ENCODE results near the gene NUBPL. TPM values are rescaled to one million over a fixed set of nuclear protein-coding genes. Genes with fewer than 3 reads are reported as not detected.

NUBPL gene
- total RNA-seq, 2 experiments from 2014 or later = 9.0 to 17.5 TPM

GRCh38 chr14:31752867-31753661 is 191.9 kb downstream of the NUBPL start:
- Histone ChIP-seq H3K9me3 (ENCODE audit: low read length) (peaks cover 9% of the 10 kb centered on the region; the same call in 1 of the 2 replicates), H3K9me2 (ENCODE audit: insufficient read depth, low read length) (no peaks in the 10 kb centered on the region), H3K27ac (ENCODE audit: low read depth, low read length, poor library complexity, severe bottlenecking) (no peak overlapping the region), H3K36me3 (ENCODE audit: insufficient read depth, low read length) (no peaks in the 10 kb centered on the region), H3K4me1 (ENCODE audit: insufficient read depth, low read length, poor library complexity, severe bottlenecking) (no peaks in the 10 kb centered on the region), H4K20me1 (ENCODE audit: insufficient read depth, low read length) (no peaks in the 10 kb centered on the region), H2AFZ (ENCODE audit: low read length) (no peak overlapping the region), H3K79me2 (ENCODE audit: insufficient read depth, low read depth, low read length) (no peaks in the 10 kb centered on the region), H3K4me2 (ENCODE audit: low read length) (no peak overlapping the region), H3K4me3 (ENCODE audit: low read depth, low read length, poor library complexity, severe bottlenecking) (no peak overlapping the region)
- intact Hi-C loops (cut with micrococcal nuclease; ENCODE audit: unreplicated experiment) = no loop called here
- DNase-seq (ENCODE audit: low spot score) = no peak
- ChIA-PET CTCF (ENCODE audit: unreplicated experiment) (no interaction called here), POLR2A (no interaction called here)
- TF ChIP-seq EZH2phosphoT487 (IDR thresholded peaks at IDR 0.05; ENCODE audit: borderline replicate concordance, low read depth, low read length) = no peak
- TF ChIP-seq CTCF (conservative IDR thresholded peaks at IDR 0.05; ENCODE audit: low read length) = no peak
- BruUV-seq (replicated peaks) = no TSS peak

DNA sequence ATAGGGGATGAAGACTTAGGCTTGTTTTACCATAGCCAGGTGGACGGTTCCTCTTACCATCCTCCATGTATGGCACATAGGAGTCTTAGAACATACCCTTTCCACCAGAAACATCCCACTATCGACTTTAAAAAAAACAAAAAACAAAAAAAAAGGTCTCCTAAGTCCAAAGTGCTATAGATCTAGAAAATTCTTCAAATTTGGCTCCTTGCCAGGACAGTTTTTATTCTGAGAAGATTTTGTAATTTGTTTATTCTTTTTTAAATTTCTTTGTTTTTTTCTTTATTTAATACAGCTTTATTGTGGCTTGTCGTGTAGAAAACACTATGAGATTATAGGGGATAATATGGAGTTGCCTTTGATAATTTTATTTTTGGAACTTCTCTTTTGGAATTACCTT is 197.7 kb downstream of the NUBPL start:
- Histone ChIP-seq H4K20me1 (ENCODE audit: insufficient read depth, low read length) (no peaks in the 10 kb centered on the region), H3K27ac (ENCODE audit: low read depth, low read length, poor library complexity, severe bottlenecking) (no peak overlapping the region), H3K36me3 (ENCODE audit: insufficient read depth, low read length) (no peaks in the 10 kb centered on the region), H3K9me3 (ENCODE audit: low read length) (0 out of 2 replicates have a peak, but pooled peaks cover 4% of the 10 kb centered on the region), H3K4me3 (ENCODE audit: low read depth, low read length, poor library complexity, severe bottlenecking) (no peak overlapping the region), H3K4me2 (ENCODE audit: low read length) (no peak overlapping the region), H3K79me2 (ENCODE audit: insufficient read depth, low read depth, low read length) (no peaks in the 10 kb centered on the region), H3K9me2 (ENCODE audit: insufficient read depth, low read length) (no peaks in the 10 kb centered on the region), H2AFZ (ENCODE audit: low read length) (no peak overlapping the region), H3K4me1 (ENCODE audit: insufficient read depth, low read length, poor library complexity, severe bottlenecking) (no peaks in the 10 kb centered on the region)
- no TSS peak for BruUV-seq (replicated peaks)
- intact Hi-C loops (cut with micrococcal nuclease; ENCODE audit: unreplicated experiment) = no loop called here
- POLR2A ChIA-PET = no interaction called here
- CTCF ChIA-PET (ENCODE audit: unreplicated experiment) = no interaction called here
- TF ChIP-seq EZH2phosphoT487 (IDR thresholded peaks at IDR 0.05; ENCODE audit: borderline replicate concordance, low read depth, low read length) (no peak), CTCF (conservative IDR thresholded peaks at IDR 0.05; ENCODE audit: low read length) (no peak)
- no peak for DNase-seq (ENCODE audit: low spot score)

DNA sequence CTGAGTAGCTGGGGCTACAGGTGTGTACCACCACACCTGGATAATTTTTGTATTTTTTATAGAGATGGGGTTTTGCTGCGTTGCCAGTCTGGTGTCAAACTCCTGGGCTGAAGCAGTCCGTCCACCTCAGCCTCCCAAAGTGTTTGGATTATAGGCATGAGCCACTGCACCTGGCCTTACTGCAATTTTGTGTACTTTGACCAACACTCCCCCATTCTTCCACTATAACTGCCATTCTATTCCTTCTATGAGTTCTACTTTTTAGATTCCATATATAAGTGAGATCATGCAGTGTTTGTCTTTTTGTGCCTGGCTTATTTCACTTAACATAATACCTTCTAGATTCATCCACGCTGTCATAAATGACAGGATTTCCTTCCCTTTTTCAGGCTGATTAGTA is 199.1 kb downstream of the NUBPL start:
- BruUV-seq (replicated peaks) = no TSS peak
- ChIA-PET CTCF (ENCODE audit: unreplicated experiment) (no interaction called here), POLR2A (no interaction called here)
- Histone ChIP-seq H3K36me3 (ENCODE audit: insufficient read depth, low read length) (no peaks in the 10 kb centered on the region), H3K9me2 (ENCODE audit: insufficient read depth, low read length) (no peaks in the 10 kb centered on the region), H3K79me2 (ENCODE audit: insufficient read depth, low read depth, low read length) (no peaks in the 10 kb centered on the region), H3K4me2 (ENCODE audit: low read length) (no peak overlapping the region), H3K4me3 (ENCODE audit: low read depth, low read length, poor library complexity, severe bottlenecking) (no peak overlapping the region), H2AFZ (ENCODE audit: low read length) (no peak overlapping the region), H3K9me3 (ENCODE audit: low read length) (0 out of 2 replicates have a peak, but pooled peaks cover 4% of the 10 kb centered on the region), H4K20me1 (ENCODE audit: insufficient read depth, low read length) (no peaks in the 10 kb centered on the region), H3K27ac (ENCODE audit: low read depth, low read length, poor library complexity, severe bottlenecking) (no peak overlapping the region), H3K4me1 (ENCODE audit: insufficient read depth, low read length, poor library complexity, severe bottlenecking) (no peaks in the 10 kb centered on the region)
- TF ChIP-seq EZH2phosphoT487 (IDR thresholded peaks at IDR 0.05; ENCODE audit: borderline replicate concordance, low read depth, low read length) = no peak
- no peak for TF ChIP-seq CTCF (conservative IDR thresholded peaks at IDR 0.05; ENCODE audit: low read length)
- no peak for DNase-seq (ENCODE audit: low spot score)
- intact Hi-C loops (cut with micrococcal nuclease; ENCODE audit: unreplicated experiment) = no loop called here
